Stimulated activated naive CD4-positive, alpha-beta T cell (primary cell): Measurements from ENCODE around the gene SPATA3.

Experiments used
- DNase-seq, 6 experiments: peaks; one replicate each; lab custom pipeline; 2025; lab: John Stamatoyannopoulos, UW

SPATA3 gene

GRCh38 chr2:231050018-231050901, 54.3 kb downstream of the SPATA3 start:
- no peak for DNase-seq

DNA sequence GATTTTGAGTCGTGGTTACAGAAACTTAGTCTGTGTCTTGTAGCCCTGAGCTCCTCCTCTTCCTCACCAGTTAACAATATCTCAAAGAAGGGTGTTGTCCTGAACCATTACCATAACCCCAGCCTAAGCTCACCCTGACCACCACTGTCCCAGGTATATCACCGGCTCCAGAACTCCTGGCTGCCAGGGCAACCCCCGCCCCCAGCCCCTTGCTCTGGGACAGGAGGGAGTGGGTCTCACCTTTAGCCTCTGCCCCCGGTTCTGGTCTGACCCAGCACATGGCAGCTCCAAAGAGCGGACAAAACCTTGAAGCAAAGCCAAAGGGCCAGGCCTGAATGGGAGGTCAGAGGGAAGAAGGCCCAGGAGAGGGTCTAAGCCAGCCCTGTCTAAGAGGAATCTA, 55.2 kb downstream of the SPATA3 start:
- DNase-seq, result no peak

DNA sequence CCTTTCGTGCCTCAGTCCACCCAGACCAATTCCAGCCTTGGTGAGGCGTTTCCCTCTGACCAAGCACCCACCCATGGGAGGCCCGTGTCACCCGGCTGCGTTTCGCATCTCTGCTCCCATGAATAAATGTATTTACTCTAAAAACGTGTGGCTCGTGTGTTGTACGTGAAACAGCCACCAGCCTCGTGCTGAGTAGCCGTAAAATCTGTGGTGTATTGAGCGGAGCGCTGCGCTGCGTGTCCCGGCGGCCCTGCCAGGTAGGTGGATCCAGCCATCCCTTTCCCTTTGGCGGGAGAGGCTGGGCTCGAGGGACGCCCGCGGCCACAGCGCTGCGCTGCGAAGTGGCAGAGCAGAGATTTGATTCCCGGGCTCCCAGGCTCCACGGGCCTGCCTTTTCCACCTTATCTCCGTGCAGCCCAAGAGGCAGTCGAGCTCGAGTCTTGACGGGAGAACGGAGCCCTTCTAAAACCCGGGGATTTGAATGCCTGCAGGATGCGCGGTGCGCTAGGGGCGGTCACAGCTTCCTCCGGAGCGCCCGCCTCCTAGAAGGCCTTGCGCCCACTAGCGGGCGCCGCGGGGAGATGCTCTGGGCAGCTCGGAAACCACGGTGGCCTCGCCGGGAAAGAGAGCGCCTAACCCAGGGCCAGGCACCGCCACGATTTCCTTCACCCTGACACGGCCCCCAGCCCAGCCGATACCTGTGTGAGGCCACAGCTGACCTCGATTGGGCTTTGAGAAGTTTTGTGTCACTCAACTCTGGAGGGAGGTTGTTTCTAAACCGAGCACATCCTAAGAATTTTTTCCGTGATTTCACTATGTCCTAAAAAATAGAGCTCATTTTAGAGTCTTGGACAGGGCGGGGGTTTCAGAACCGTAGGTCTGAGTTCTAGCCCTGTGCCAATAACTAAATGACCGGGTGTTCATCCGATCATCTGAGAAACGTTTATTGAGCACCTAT, 56.9 kb downstream of the SPATA3 start:
- peak; percentile 65 to 81 (median 70) for DNase-seq

DNA sequence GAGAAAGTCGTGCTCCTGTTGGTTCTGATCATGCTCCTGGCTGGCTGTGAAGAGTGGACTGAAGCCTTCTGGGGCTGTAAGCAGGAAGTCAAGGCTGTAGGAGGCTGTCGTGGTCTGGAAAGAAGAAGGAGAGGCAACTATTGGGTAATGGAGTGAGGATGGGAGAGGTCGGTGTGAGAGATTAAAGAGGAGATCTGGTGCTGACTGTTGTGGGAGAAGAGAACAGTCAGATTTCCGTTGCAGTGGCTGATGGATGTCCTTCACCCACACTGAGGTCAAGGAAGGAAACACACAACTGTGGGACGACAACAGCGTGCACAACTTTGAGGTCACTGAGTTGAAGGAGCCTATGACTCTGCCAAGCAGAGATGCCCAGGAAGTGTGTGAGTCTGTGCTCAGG, 57.9 kb downstream of the SPATA3 start:
- no peak for DNase-seq

GRCh38 chr2:231056453-231057416, 60.8 kb downstream of the SPATA3 start, which contains the start of gene PSMD1:
TSS of gene PSMD1 (plus strand) at chr2:231056867. CDS start at chr2:231057026, 159 bp downstream.
- peak; percentile 88 to 100 (median 93) for DNase-seq

GRCh38 chr2:231057590-231057989, 61.7 kb downstream of the SPATA3 start:
- DNase-seq, result no peak
